ENCODE data around the gene ERLIN1. TPM values are rescaled to one million over a fixed set of nuclear protein-coding genes. Genes with fewer than 3 reads are reported as not detected.

The ERLIN1 gene
- polyA plus RNA-seq, 4 donors = 6.5 to 88.5 (median 19.0) TPM

- FAIRE-seq (no peak), DNase-seq (peak; percentile 26 to 44)
- peak overlapping the region in 1 of 3 donors; percentile 62 for H3K27ac ChIP-seq (ENCODE audit: low read depth in 1 of 3, low read length in 2 of 3)
- peaks cover 15 to 37% (median 23%) of the 10 kb centered on the region in 3 donors for H3K36me3 ChIP-seq (ENCODE audit: control insufficient read depth in 3 of 3, insufficient read depth in 2 of 3, low read depth in 1 of 3, low read length in 3 of 3)
- no peaks in the 10 kb centered on the region for H3K4me1 ChIP-seq (ENCODE audit: control insufficient read depth in 3 of 3, insufficient read depth in 2 of 3, low read depth in 1 of 3, low read length in 2 of 3)
- no peaks in the 10 kb centered on the region for H3K9me3 ChIP-seq (ENCODE audit: control insufficient read depth in 2 of 2, insufficient read depth in 1 of 2, low read depth in 1 of 2, low read length in 1 of 2)
- no peaks in the 10 kb centered on the region for H3K27me3 ChIP-seq (ENCODE audit: control insufficient read depth in 3 of 3, insufficient read depth in 3 of 3, low read length in 3 of 3)
- no peak overlapping the region for H3K4me3 ChIP-seq (ENCODE audit: low read depth in 1 of 3, low read length in 3 of 3)
- 82 to 86% (median 85%) methylated on average over 4 of the region's 4 CpGs for WGBS, 3 donors
These were observed 32.5 kb downstream of the ERLIN1 start for GRCh38 chr10:100153239-100153825.

DNA sequence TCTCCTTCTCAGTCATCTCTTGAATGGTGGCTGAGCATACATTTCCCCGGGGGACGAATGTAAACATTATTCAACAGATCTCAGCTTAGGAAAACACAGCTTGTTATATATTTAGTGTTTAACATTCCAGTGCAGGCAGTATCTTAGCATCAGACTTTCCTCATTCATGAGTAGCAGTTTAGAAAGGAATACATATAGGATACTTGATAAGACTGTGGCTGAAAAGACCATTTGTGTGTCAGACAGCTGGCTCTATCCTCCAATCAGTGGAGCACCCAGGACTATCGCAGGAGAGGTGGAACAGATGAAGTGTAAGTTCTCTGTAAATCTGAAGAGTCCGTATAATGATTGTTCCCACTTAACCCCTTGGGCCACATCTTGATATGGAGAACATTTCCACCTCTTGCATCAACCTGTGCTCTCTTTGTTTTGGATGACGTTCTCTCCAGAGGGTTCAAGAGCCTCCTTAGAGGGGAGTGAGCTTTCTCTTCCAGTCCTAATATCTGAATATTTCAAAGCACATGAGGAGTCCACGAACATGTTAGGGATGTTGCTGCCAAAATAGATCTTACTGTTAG is 34.0 kb downstream of the ERLIN1 start:
- Histone ChIP-seq H3K4me3 (ENCODE audit: low read depth in 1 of 3, low read length in 3 of 3) (no peak overlapping the region), H3K27me3 (ENCODE audit: control insufficient read depth in 3 of 3, insufficient read depth in 3 of 3, low read length in 3 of 3) (no peaks in the 10 kb centered on the region), H3K27ac (ENCODE audit: low read depth in 1 of 3, low read length in 2 of 3) (no peak overlapping the region), H3K36me3 (ENCODE audit: control insufficient read depth in 3 of 3, insufficient read depth in 2 of 3, low read depth in 1 of 3, low read length in 3 of 3) (peaks cover 15 to 37% (median 21%) of the 10 kb centered on the region in 3 donors), H3K4me1 (ENCODE audit: control insufficient read depth in 3 of 3, insufficient read depth in 2 of 3, low read depth in 1 of 3, low read length in 2 of 3) (no peaks in the 10 kb centered on the region), H3K9me3 (ENCODE audit: control insufficient read depth in 2 of 2, insufficient read depth in 1 of 2, low read depth in 1 of 2, low read length in 1 of 2) (no peaks in the 10 kb centered on the region)
- no peak for DNase-seq
- 84 to 91% (median 87%) methylated on average over 6 of the region's 6 CpGs for WGBS, 3 donors
- no peak for FAIRE-seq

- H3K27ac ChIP-seq (ENCODE audit: low read depth in 1 of 3, low read length in 2 of 3) = no peak overlapping the region
- no peak overlapping the region for H3K4me3 ChIP-seq (ENCODE audit: low read depth in 1 of 3, low read length in 3 of 3)
- peaks cover 15 to 26% (median 17%) of the 10 kb centered on the region in 3 donors for H3K36me3 ChIP-seq (ENCODE audit: control insufficient read depth in 3 of 3, insufficient read depth in 2 of 3, low read depth in 1 of 3, low read length in 3 of 3)
- FAIRE-seq (no peak), DNase-seq (no peak)
- no peaks in the 10 kb centered on the region for H3K27me3 ChIP-seq (ENCODE audit: control insufficient read depth in 3 of 3, insufficient read depth in 3 of 3, low read length in 3 of 3)
- WGBS, 3 donors = 80 to 84% (median 83%) methylated on average over 8 of the region's 8 CpGs
- H3K4me1 ChIP-seq (ENCODE audit: control insufficient read depth in 3 of 3, insufficient read depth in 2 of 3, low read depth in 1 of 3, low read length in 2 of 3) = no peaks in the 10 kb centered on the region
- no peaks in the 10 kb centered on the region for H3K9me3 ChIP-seq (ENCODE audit: control insufficient read depth in 2 of 2, insufficient read depth in 1 of 2, low read depth in 1 of 2, low read length in 1 of 2)
These were observed 37.2 kb downstream of the ERLIN1 start for GRCh38 chr10:100148353-100149211.

DNA sequence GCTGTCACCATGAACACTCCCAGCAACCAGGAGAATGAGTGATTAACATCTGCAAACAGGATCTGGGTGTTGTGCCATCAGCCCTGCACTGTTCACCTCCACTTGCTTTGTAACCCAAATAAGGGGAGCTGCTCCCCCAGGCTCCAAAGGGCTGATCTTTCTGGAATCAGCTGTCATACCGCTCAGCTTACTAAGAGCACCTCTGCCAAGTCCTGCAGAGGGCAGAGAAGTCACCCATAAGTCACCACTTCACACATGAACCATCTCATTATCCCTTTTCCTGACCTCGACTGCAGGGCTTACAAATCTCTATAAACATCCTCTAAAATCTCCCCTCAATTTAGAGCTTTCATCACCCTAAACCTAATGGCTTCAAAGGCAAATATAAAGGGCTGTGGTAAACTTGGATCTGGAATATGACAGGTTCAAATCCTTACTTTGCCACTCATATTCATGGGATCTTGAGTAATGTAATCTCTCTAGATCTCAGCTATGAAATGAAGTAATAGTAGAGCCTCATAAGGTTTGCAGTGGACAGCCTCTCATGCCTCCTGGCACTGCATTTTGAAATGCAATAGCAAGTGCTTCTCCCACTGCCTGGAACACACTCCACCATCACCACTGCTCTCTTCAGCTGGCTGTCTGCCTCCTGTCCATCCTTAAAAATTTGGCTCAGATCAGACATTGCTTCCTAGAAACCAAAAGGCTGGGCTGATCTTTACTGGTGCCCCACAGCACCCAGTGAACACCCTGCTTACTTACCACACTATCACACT is 38.8 kb downstream of the ERLIN1 start:
- peaks cover 0 to 2% (median 0%) of the 10 kb centered on the region in 3 donors for H3K27me3 ChIP-seq (ENCODE audit: control insufficient read depth in 3 of 3, insufficient read depth in 3 of 3, low read length in 3 of 3)
- H3K9me3 ChIP-seq (ENCODE audit: control insufficient read depth in 2 of 2, insufficient read depth in 1 of 2, low read depth in 1 of 2, low read length in 1 of 2) = no peaks in the 10 kb centered on the region
- no peak overlapping the region for H3K27ac ChIP-seq (ENCODE audit: low read depth in 1 of 3, low read length in 2 of 3)
- H3K4me1 ChIP-seq (ENCODE audit: control insufficient read depth in 3 of 3, insufficient read depth in 2 of 3, low read depth in 1 of 3, low read length in 2 of 3) = no peaks in the 10 kb centered on the region
- H3K4me3 ChIP-seq (ENCODE audit: low read depth in 1 of 3, low read length in 3 of 3) = no peak overlapping the region
- FAIRE-seq (no peak), DNase-seq (no peak)
- WGBS, 3 donors = 19 to 38% (median 35%) methylated on average over 2 of the region's 2 CpGs
- peaks cover 12 to 21% (median 13%) of the 10 kb centered on the region in 3 donors for H3K36me3 ChIP-seq (ENCODE audit: control insufficient read depth in 3 of 3, insufficient read depth in 2 of 3, low read depth in 1 of 3, low read length in 3 of 3)

- H3K4me1 ChIP-seq (ENCODE audit: control insufficient read depth in 3 of 3, insufficient read depth in 2 of 3, low read depth in 1 of 3, low read length in 2 of 3) = no peaks in the 10 kb centered on the region
- FAIRE-seq = no peak
- peaks cover 6 to 20% (median 6%) of the 10 kb centered on the region in 3 donors for H3K36me3 ChIP-seq (ENCODE audit: control insufficient read depth in 3 of 3, insufficient read depth in 2 of 3, low read depth in 1 of 3, low read length in 3 of 3)
- H3K9me3 ChIP-seq (ENCODE audit: control insufficient read depth in 2 of 2, insufficient read depth in 1 of 2, low read depth in 1 of 2, low read length in 1 of 2) = no peaks in the 10 kb centered on the region
- no peak overlapping the region for H3K4me3 ChIP-seq (ENCODE audit: low read depth in 1 of 3, low read length in 3 of 3)
- no peak overlapping the region for H3K27ac ChIP-seq (ENCODE audit: low read depth in 1 of 3, low read length in 2 of 3)
- H3K27me3 ChIP-seq (ENCODE audit: control insufficient read depth in 3 of 3, insufficient read depth in 3 of 3, low read length in 3 of 3) = peaks cover 0 to 2% (median 0%) of the 10 kb centered on the region in 3 donors
- WGBS, 3 donors = 73 to 89% (median 87%) methylated on average over 4 of the region's 4 CpGs
- no peak for DNase-seq
These were observed 39.4 kb downstream of the ERLIN1 start for GRCh38 chr10:100146398-100146797.

DNA sequence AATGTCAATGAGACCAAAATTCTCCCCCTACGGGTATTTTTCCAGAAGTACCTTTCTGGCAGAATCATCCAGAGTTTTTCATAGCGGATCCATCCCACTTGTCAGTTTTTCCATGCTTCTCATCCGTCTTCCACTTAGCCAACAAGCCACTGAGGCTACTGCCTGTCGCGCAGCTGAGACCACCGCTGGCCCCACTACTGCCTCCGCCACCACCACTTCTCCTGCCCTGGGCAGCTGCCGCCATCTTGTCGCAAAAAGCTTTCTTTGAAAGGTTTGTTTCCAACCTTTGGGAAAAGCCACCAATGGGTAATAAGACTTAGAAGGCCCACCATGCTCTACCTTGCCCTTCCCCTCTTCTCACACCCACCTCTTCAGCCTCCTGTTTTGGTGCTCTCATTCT is 42.1 kb downstream of the ERLIN1 start:
- Histone ChIP-seq H3K4me1 (ENCODE audit: control insufficient read depth in 3 of 3, insufficient read depth in 2 of 3, low read depth in 1 of 3, low read length in 2 of 3) (no peaks in the 10 kb centered on the region), H3K9me3 (ENCODE audit: control insufficient read depth in 2 of 2, insufficient read depth in 1 of 2, low read depth in 1 of 2, low read length in 1 of 2) (no peaks in the 10 kb centered on the region), H3K4me3 (ENCODE audit: low read depth in 1 of 3, low read length in 3 of 3) (no peak overlapping the region), H3K27ac (ENCODE audit: low read depth in 1 of 3, low read length in 2 of 3) (no peak overlapping the region), H3K27me3 (ENCODE audit: control insufficient read depth in 3 of 3, insufficient read depth in 3 of 3, low read length in 3 of 3) (peaks cover 0 to 8% (median 0%) of the 10 kb centered on the region in 3 donors), H3K36me3 (ENCODE audit: control insufficient read depth in 3 of 3, insufficient read depth in 2 of 3, low read depth in 1 of 3, low read length in 3 of 3) (no peaks in the 10 kb centered on the region)
- DNase-seq (no peak), FAIRE-seq (no peak)
- WGBS, 3 donors = 95 to 98% (median 96%) methylated on average over 9 of the region's 9 CpGs

GRCh38 chr10:100141446-100142087 is 44.3 kb downstream of the ERLIN1 start:
- DNase-seq = no peak
- Histone ChIP-seq H3K9me3 (ENCODE audit: control insufficient read depth in 2 of 2, insufficient read depth in 1 of 2, low read depth in 1 of 2, low read length in 1 of 2) (no peaks in the 10 kb centered on the region), H3K36me3 (ENCODE audit: control insufficient read depth in 3 of 3, insufficient read depth in 2 of 3, low read depth in 1 of 3, low read length in 3 of 3) (no peaks in the 10 kb centered on the region), H3K27ac (ENCODE audit: low read depth in 1 of 3, low read length in 2 of 3) (no peak overlapping the region), H3K4me3 (ENCODE audit: low read depth in 1 of 3, low read length in 3 of 3) (no peak overlapping the region), H3K4me1 (ENCODE audit: control insufficient read depth in 3 of 3, insufficient read depth in 2 of 3, low read depth in 1 of 3, low read length in 2 of 3) (no peaks in the 10 kb centered on the region), H3K27me3 (ENCODE audit: control insufficient read depth in 3 of 3, insufficient read depth in 3 of 3, low read length in 3 of 3) (peaks cover 0 to 8% (median 0%) of the 10 kb centered on the region in 3 donors)
- no peak for FAIRE-seq
- WGBS, 3 donors = 68 to 71% (median 69%) methylated on average over 5 of the region's 5 CpGs
